Left ventricle myocardium inferior (tissue), 1 donor: ENCODE data around the gene GRID1. TPM values are rescaled to one million over a fixed set of nuclear protein-coding genes. Genes with fewer than 3 reads are reported as not detected.

Source experiments
- DNase-seq: peaks from one replicate; pipeline ENCODE4 v3.0.0-alpha.2; 2020
- H3K27ac ChIP-seq: fragments of 200-600 bp; replicated peaks from 2 replicates; pipeline ENCODE4 v1.8.0; 2021
- H3K27me3 ChIP-seq: fragments of 200-600 bp; 2 replicates; pipeline ENCODE4 v1.8.0; 2021; ENCODE audit warnings: low read depth
- H3K36me3 ChIP-seq: fragments of 200-600 bp; 2 replicates; pipeline ENCODE4 v1.8.0; 2021
- H3K4me1 ChIP-seq: fragments of 200-600 bp; 2 replicates; pipeline ENCODE4 v1.8.0; 2021
- H3K4me3 ChIP-seq: fragments of 200-600 bp; 2 replicates; pipeline ENCODE4 v1.8.0; 2021; ENCODE audit warnings: mild to moderate bottlenecking, moderate library complexity
- H3K9me3 ChIP-seq: fragments of 200-600 bp; replicated peaks from 2 replicates; pipeline ENCODE4 v1.8.0; 2021
- intact Hi-C: fragments of 100-400 bp; cut with micrococcal nuclease; formaldehyde crosslinking; loops from one replicate; pipeline ENCODE4 v1.11.0; 2022
- total RNA-seq: library from RNA; stranded (reverse); fragmentation: NEBNext Ultra II Directional; extraction: Animal tissue kit (Norgen Biotek cat#: 25700); gene quantifications from one replicate; pipeline ENCODE4 v1.2.1, GENCODE V29; 2021
- TF ChIP-seq, protein P1 (sequence below): fragments of 200-600 bp; IDR thresholded peaks from 2 replicates; pipeline ENCODE4 v1.8.0; 2021; ENCODE audit warnings: antibody characterized with exemption, mild to moderate bottlenecking, borderline replicate concordance
- donor health status: DM: no; HTN: yes; CAD: no; lungs with severe emphysema.

Gene GRID1
- total RNA-seq, 1 donor from 2014 or later: 1.6 TPM

DNA sequence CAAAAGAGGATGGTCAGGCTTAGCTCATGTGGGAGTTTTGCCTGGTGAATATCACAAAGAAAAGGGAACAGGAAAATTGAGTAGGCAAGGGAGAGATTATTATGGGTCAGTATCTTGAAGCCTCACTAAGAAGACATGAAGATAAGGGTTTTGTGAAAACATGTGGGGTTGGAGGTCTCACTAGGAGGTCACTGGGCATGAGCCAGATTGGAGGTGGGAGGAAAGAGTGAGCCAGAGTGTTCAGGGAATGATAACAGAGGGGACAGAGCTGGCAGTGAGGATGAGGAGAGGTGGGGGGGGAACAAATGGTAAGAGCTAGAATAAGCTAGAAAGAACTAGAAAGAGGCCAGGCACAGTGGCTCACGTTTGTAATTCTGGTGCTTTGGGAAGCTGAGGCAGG is 374.3 kb downstream of the GRID1 start:
- H3K36me3 ChIP-seq: no peaks in the 10 kb centered on the region
- H3K27me3 ChIP-seq: peaks cover 61% of the 10 kb centered on the region
- no peak overlapping the region for H3K27ac ChIP-seq
- H3K9me3 ChIP-seq: peaks cover 6% of the 10 kb centered on the region
- H3K4me3 ChIP-seq: no peak overlapping the region
- H3K4me1 ChIP-seq: no peaks in the 10 kb centered on the region
- TF ChIP-seq, protein P1, sequence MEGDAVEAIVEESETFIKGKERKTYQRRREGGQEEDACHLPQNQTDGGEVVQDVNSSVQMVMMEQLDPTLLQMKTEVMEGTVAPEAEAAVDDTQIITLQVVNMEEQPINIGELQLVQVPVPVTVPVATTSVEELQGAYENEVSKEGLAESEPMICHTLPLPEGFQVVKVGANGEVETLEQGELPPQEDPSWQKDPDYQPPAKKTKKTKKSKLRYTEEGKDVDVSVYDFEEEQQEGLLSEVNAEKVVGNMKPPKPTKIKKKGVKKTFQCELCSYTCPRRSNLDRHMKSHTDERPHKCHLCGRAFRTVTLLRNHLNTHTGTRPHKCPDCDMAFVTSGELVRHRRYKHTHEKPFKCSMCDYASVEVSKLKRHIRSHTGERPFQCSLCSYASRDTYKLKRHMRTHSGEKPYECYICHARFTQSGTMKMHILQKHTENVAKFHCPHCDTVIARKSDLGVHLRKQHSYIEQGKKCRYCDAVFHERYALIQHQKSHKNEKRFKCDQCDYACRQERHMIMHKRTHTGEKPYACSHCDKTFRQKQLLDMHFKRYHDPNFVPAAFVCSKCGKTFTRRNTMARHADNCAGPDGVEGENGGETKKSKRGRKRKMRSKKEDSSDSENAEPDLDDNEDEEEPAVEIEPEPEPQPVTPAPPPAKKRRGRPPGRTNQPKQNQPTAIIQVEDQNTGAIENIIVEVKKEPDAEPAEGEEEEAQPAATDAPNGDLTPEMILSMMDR: no peak
- no peak for DNase-seq
- intact Hi-C loops: no loop called here

GRCh38 chr10:85986777-85987176 is 379.8 kb downstream of the GRID1 start:
- no peak for DNase-seq
- no peak overlapping the region for H3K4me3 ChIP-seq
- no peaks in the 10 kb centered on the region for H3K4me1 ChIP-seq
- no peaks in the 10 kb centered on the region for H3K9me3 ChIP-seq
- TF ChIP-seq, protein P1: no peak
- H3K27me3 ChIP-seq: peaks cover 55% of the 10 kb centered on the region
- intact Hi-C loops: no loop called here
- no peak overlapping the region for H3K27ac ChIP-seq
- no peaks in the 10 kb centered on the region for H3K36me3 ChIP-seq

DNA sequence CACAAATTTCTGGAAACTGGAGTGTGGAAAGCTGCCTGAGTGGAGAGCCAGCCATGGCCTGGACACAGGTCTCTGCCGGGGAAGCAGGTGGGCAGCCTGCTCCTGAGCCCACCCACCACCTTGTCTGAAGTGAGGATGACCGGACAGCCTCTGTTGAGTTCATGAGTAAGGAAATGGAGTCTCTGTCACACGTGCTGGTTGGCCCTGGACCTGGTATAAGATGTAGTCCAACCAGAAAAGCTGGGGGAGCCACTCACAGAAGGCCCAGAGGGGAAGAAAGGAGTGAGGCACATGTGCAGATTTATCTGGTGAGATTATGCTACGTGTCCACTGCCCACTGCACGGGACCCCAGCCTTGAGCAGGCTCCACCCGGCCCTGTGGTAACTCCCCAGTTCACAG is 383.5 kb downstream of the GRID1 start:
- H3K4me3 ChIP-seq: no peak overlapping the region
- H3K27me3 ChIP-seq: peaks cover 22% of the 10 kb centered on the region
- H3K9me3 ChIP-seq: no peaks in the 10 kb centered on the region
- H3K36me3 ChIP-seq: no peaks in the 10 kb centered on the region
- DNase-seq: no peak
- no peak overlapping the region for H3K27ac ChIP-seq
- intact Hi-C loops: no loop called here
- TF ChIP-seq, protein P1: no peak
- no peaks in the 10 kb centered on the region for H3K4me1 ChIP-seq

DNA sequence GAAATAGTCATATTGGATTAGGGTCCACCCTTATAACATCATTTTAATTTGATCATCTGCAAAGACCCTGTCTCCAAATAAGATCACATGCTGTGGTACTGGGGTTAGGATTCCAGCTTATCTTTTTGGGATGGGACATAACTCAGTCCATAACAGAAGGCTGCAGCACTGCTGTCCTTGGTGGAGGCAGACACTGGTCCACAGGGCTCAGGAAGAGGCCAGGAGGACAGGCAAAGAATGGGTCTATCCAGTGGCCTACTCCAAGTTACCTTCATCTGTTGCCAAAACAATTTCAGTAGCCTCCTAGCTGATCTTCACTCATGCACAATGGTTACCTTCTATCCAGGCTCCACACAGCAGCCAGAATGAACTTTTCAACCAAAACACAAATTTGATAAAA is 387.0 kb downstream of the GRID1 start:
- H3K9me3 ChIP-seq: no peaks in the 10 kb centered on the region
- TF ChIP-seq, protein P1: no peak
- no peaks in the 10 kb centered on the region for H3K36me3 ChIP-seq
- peaks cover 9% of the 10 kb centered on the region for H3K27me3 ChIP-seq
- no peak for DNase-seq
- no peaks in the 10 kb centered on the region for H3K4me1 ChIP-seq
- intact Hi-C loops: no loop called here
- no peak overlapping the region for H3K4me3 ChIP-seq
- H3K27ac ChIP-seq: no peak overlapping the region

DNA sequence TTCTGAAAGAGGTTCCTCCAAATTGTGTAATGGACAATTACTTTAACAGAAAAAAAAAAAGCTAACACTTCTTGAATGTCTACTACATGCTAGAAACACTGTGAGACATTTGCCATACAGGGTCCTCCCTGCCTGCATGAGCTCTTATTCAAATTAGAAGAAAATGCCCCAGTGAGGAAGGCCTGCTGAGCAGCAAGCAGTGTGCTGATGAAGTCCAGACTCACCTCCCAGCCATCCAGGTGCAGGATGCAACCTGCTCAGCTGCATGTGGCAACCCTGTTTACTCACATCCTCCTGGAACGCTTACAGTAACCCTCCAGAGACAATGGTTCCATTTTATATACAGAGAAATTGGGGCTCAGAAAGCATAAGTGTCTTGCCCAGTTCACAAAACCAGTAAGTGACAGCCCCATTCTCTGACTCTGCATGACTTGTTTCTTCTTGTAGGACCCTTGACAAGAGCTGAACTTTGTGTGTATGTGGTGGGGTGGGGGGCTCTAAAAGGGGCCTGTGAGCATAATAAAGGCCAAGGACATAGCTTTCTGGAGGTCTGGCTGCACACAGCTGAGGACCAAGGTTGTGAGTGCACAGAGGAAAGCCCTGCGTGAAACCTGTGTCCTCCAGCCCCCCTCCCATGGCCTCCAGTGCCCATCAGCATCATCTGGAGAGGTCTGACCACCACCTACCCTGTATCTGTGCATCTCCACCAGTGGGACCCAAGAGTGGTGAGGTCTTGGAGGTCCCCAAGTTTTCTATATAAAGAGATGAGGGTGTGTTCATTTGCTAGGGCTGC is 387.8 kb downstream of the GRID1 start:
- H3K4me3 ChIP-seq: no peak overlapping the region
- H3K27ac ChIP-seq: no peak overlapping the region
- intact Hi-C loops: no loop called here
- H3K9me3 ChIP-seq: no peaks in the 10 kb centered on the region
- DNase-seq: no peak
- peaks cover 4% of the 10 kb centered on the region for H3K27me3 ChIP-seq
- TF ChIP-seq, protein P1: no peak
- H3K36me3 ChIP-seq: no peaks in the 10 kb centered on the region
- no peaks in the 10 kb centered on the region for H3K4me1 ChIP-seq
